H9 (cell line): Measurements from ENCODE around the gene CD59. TPM values are rescaled to one million over a fixed set of nuclear protein-coding genes. Genes with fewer than 3 reads are reported as not detected.

Experiments
- DNase-seq: peaks from one replicate; pipeline ENCODE4 v3.0.0-alpha.2; 2017
- H2AFZ ChIP-seq: one replicate; pipeline ENCODE4 v1.6.1; 2013; ENCODE audit warnings: mild to moderate bottlenecking, low read length, control low read depth, moderate library complexity
- H2AK5ac ChIP-seq: 2 replicates; pipeline ENCODE4 v1.6.1; 2013; ENCODE audit warnings: low read length, control low read depth, mixed read lengths; ENCODE audit not compliant: insufficient read length
- H2BK120ac ChIP-seq: one replicate; pipeline ENCODE4 v1.6.1; 2013; ENCODE audit warnings: low read depth, mild to moderate bottlenecking, low read length, control low read depth, inconsistent platforms; ENCODE audit not compliant: poor library complexity, severe bottlenecking
- H2BK12ac ChIP-seq: 2 replicates; pipeline ENCODE4 v1.6.1; 2013; ENCODE audit warnings: low read length, control low read depth, mixed read lengths, low read depth; ENCODE audit not compliant: insufficient read length
- H2BK15ac ChIP-seq: 2 replicates; pipeline ENCODE4 v1.6.1; 2013; ENCODE audit warnings: low read depth, low read length, control low read depth
- H2BK20ac ChIP-seq: one replicate; pipeline ENCODE4 v1.6.1; 2013; ENCODE audit warnings: low read depth, mild to moderate bottlenecking, low read length, control low read depth, inconsistent platforms; ENCODE audit not compliant: poor library complexity, severe bottlenecking
- H2BK5ac ChIP-seq: 2 replicates; pipeline ENCODE4 v1.6.1; 2013; ENCODE audit warnings: low read length, control low read depth, mixed read lengths; ENCODE audit not compliant: insufficient read length
- H3K14ac ChIP-seq: 2 replicates; pipeline ENCODE4 v1.6.1; 2013; ENCODE audit warnings: low read length, control low read depth; ENCODE audit not compliant: insufficient read depth
- H3K18ac ChIP-seq: 2 replicates; pipeline ENCODE4 v1.6.1; 2013; ENCODE audit warnings: low read depth, mild to moderate bottlenecking, mixed read lengths, low read length, control low read depth; ENCODE audit not compliant: insufficient read length
- H3K23ac ChIP-seq: 2 replicates; pipeline ENCODE4 v1.6.1; 2013; ENCODE audit warnings: low read length, control low read depth, mixed read lengths, low read depth; ENCODE audit not compliant: insufficient read length
- H3K23me2 ChIP-seq: 2 replicates; pipeline ENCODE4 v1.6.1; 2013; ENCODE audit warnings: low read depth, mild to moderate bottlenecking, mixed read lengths, low read length, control low read depth; ENCODE audit not compliant: insufficient read length, poor library complexity, severe bottlenecking
- H3K27ac ChIP-seq: 2 replicates; pipeline ENCODE4 v1.5.1; 2013; ENCODE audit warnings: low read length, control low read depth, mixed read lengths, low read depth; ENCODE audit not compliant: insufficient read length
- H3K27me3 ChIP-seq: 2 replicates; pipeline ENCODE4 v1.6.1; 2013; ENCODE audit warnings: low read length, control low read depth, inconsistent platforms; ENCODE audit not compliant: insufficient read depth
- H3K4ac ChIP-seq: 2 replicates; pipeline ENCODE4 v1.6.1; 2013; ENCODE audit warnings: low read depth, mild to moderate bottlenecking, control low read depth, inconsistent platforms, low read length, moderate library complexity
- H3K4me1 ChIP-seq: 2 replicates; pipeline ENCODE4 v1.6.1; 2013; ENCODE audit warnings: low read length, control low read depth, inconsistent platforms; ENCODE audit not compliant: insufficient read depth
- H3K4me2 ChIP-seq: 2 replicates; pipeline ENCODE4 v1.6.1; 2013; ENCODE audit warnings: low read length, control low read depth, mixed read lengths; ENCODE audit not compliant: insufficient read length, insufficient read depth
- H3K56ac ChIP-seq: 2 replicates; pipeline ENCODE4 v1.6.1; 2013; ENCODE audit warnings: low read depth, mild to moderate bottlenecking, mixed read lengths, low read length, control low read depth; ENCODE audit not compliant: insufficient read length
- H3K79me1 ChIP-seq: 2 replicates; pipeline ENCODE4 v1.6.1; 2013; ENCODE audit warnings: low read depth, mild to moderate bottlenecking, moderate library complexity, low read length, control low read depth, inconsistent platforms; ENCODE audit not compliant: insufficient read depth, poor library complexity, severe bottlenecking
- H3K79me2 ChIP-seq: 2 replicates; pipeline ENCODE4 v1.6.1; 2013; ENCODE audit warnings: low read length, control low read depth, inconsistent platforms; ENCODE audit not compliant: insufficient read depth
- H3K9ac ChIP-seq: 2 replicates; pipeline ENCODE4 v1.6.1; 2013; ENCODE audit warnings: low read length, control low read depth, mixed read lengths; ENCODE audit not compliant: insufficient read length; ENCODE audit errors: extremely low read depth
- H3K9me3 ChIP-seq: one replicate; pipeline ENCODE4 v1.6.1; 2013; ENCODE audit warnings: low read depth, low read length, inconsistent platforms; ENCODE audit not compliant: control insufficient read depth
- H3T11ph ChIP-seq: one replicate; pipeline ENCODE4 v1.6.1; 2013; ENCODE audit warnings: mild to moderate bottlenecking, low read length, control low read depth, inconsistent platforms
- H4K20me1 ChIP-seq: one replicate; pipeline ENCODE4 v1.6.1; 2013; ENCODE audit not compliant: control insufficient read depth, insufficient read length, insufficient read depth
- H4K5ac ChIP-seq: 2 replicates; pipeline ENCODE4 v1.6.1; 2013; ENCODE audit warnings: low read depth, mild to moderate bottlenecking, mixed read lengths, low read length, control low read depth; ENCODE audit not compliant: insufficient read length
- H4K8ac ChIP-seq: replicated peaks from 2 replicates; pipeline ENCODE4 v1.6.1; 2013; ENCODE audit warnings: low read length, control low read depth, mixed read lengths, low read depth; ENCODE audit not compliant: insufficient read length
- H4K91ac ChIP-seq: 2 replicates; pipeline ENCODE4 v1.6.1; 2013; ENCODE audit warnings: low read depth, mild to moderate bottlenecking, moderate library complexity, mixed read lengths, low read length, control low read depth; ENCODE audit not compliant: insufficient read length
- H3K27ac Mint-ChIP-seq, 3 experiments: 2 replicates in 2 of 3; 3 replicates in 1 of 3; pipeline ENCODE4 v1.8.0; 2020 to 2021; ENCODE audit warnings: mixed read lengths in 3 of 3, mild to moderate bottlenecking in 1 of 3, moderate library complexity in 1 of 3
- H3K27me3 Mint-ChIP-seq: 2 replicates; pipeline ENCODE4 v1.8.0; 2021; ENCODE audit warnings: low read depth, mild to moderate bottlenecking, moderate library complexity, mixed read lengths
- H3K36me3 Mint-ChIP-seq, 3 experiments: 2 replicates in 2 of 3; 3 replicates in 1 of 3; pipeline ENCODE4 v1.8.0; 2020 to 2021; ENCODE audit warnings: low read depth in 3 of 3, mixed read lengths in 3 of 3; ENCODE audit not compliant: insufficient read depth in 1 of 3
- H3K4me1 Mint-ChIP-seq, 2 experiments: 2 replicates each; pipeline ENCODE4 v1.8.0; 2020; ENCODE audit warnings: mixed read lengths in 2 of 2
- H3K4me3 Mint-ChIP-seq, 2 experiments: 2 replicates in 1 of 2; 3 replicates in 1 of 2; pipeline ENCODE4 v1.8.0; 2020 to 2021; ENCODE audit warnings: mild to moderate bottlenecking in 2 of 2, mixed read lengths in 2 of 2, moderate library complexity in 1 of 2
- H3K9me3 Mint-ChIP-seq, 2 experiments: 2 replicates in 1 of 2; 3 replicates in 1 of 2; pipeline ENCODE4 v1.8.0; 2020; ENCODE audit warnings: mild to moderate bottlenecking in 2 of 2, mixed read lengths in 2 of 2, moderate library complexity in 1 of 2
- WGBS: extraction: QIAGEN DNeasy Blood & Tissue Kit; methylation state at CpG from one replicate; pipeline ENCODE4 v1.1.7; 2013; ENCODE audit warnings: missing lambda C conversion rate, low lambda C conversion rate, mixed read lengths; ENCODE audit not compliant: insufficient read length; ENCODE audit errors: extremely low coverage; 5-methylcytosine and 5-hydroxymethylcytosine counted together
- total RNA-seq: library from RNA; stranded (reverse); gene quantifications from 2 replicates; pipeline ENCODE4 v1.2.1, GENCODE V29; 2021
- TF ChIP-seq, protein P1 (sequence below): fragments of 200-600 bp; sonication (generic); conservative IDR thresholded peaks from 3 replicates; pipeline ENCODE4 v1.8.0; 2021; ENCODE audit warnings: antibody characterized with exemption, mild to moderate bottlenecking

CD59 gene
- total RNA-seq, 1 experiment from 2014 or later: 91.5 TPM

- H3K27ac ChIP-seq: no peak overlapping the region
- H2BK5ac ChIP-seq: no peak overlapping the region
- no peak overlapping the region for H2BK20ac ChIP-seq
- H3K9me3 ChIP-seq: no peaks in the 10 kb centered on the region
- no peak overlapping the region for H2BK120ac ChIP-seq
- no peak overlapping the region for H4K91ac ChIP-seq
- no peaks in the 10 kb centered on the region for H3K79me1 ChIP-seq
- no peak overlapping the region for H3K18ac ChIP-seq
- H2BK12ac ChIP-seq: no peak overlapping the region
- Mint-ChIP-seq H3K4me1 (peaks cover 30 to 31% of the 10 kb centered on the region in 2 experiments), H3K27ac (no peak overlapping the region; a peak in 2 of 7 replicates), H3K27me3 (no peaks in the 10 kb centered on the region), H3K9me3 (no peaks in the 10 kb centered on the region), H3K36me3 (no peaks in the 10 kb centered on the region), H3K4me3 (no peak overlapping the region)
- H4K8ac ChIP-seq: no peak overlapping the region
- no peaks in the 10 kb centered on the region for H3K23me2 ChIP-seq
- no peak overlapping the region for H3K56ac ChIP-seq
- H3K79me2 ChIP-seq: no peaks in the 10 kb centered on the region
- H3K4me2 ChIP-seq: no peak overlapping the region
- H3K4me1 ChIP-seq: peaks cover 12% of the 10 kb centered on the region; the same call in 1 of the 2 replicates
- WGBS: no CpG with 5 or more reads among the region's 3 CpGs
- no peak overlapping the region for H2AK5ac ChIP-seq
- no peak overlapping the region for H4K5ac ChIP-seq
- H3K14ac ChIP-seq: no peak overlapping the region
- no peaks in the 10 kb centered on the region for H4K20me1 ChIP-seq
- DNase-seq: no peak
- no peak overlapping the region for H2BK15ac ChIP-seq
- no peak overlapping the region for H3K4ac ChIP-seq
- H3K9ac ChIP-seq: no peak overlapping the region
- H3T11ph ChIP-seq: no peak overlapping the region
- no peak overlapping the region for H2AFZ ChIP-seq
- H3K27me3 ChIP-seq: no peaks in the 10 kb centered on the region
- TF ChIP-seq, protein P1, sequence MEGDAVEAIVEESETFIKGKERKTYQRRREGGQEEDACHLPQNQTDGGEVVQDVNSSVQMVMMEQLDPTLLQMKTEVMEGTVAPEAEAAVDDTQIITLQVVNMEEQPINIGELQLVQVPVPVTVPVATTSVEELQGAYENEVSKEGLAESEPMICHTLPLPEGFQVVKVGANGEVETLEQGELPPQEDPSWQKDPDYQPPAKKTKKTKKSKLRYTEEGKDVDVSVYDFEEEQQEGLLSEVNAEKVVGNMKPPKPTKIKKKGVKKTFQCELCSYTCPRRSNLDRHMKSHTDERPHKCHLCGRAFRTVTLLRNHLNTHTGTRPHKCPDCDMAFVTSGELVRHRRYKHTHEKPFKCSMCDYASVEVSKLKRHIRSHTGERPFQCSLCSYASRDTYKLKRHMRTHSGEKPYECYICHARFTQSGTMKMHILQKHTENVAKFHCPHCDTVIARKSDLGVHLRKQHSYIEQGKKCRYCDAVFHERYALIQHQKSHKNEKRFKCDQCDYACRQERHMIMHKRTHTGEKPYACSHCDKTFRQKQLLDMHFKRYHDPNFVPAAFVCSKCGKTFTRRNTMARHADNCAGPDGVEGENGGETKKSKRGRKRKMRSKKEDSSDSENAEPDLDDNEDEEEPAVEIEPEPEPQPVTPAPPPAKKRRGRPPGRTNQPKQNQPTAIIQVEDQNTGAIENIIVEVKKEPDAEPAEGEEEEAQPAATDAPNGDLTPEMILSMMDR: no peak
- H3K23ac ChIP-seq: no peak overlapping the region
Observed at GRCh38 chr11:33685082-33685481, 51.1 kb downstream of the CD59 start.
